H1 (cell line): ENCODE results near the gene KIR2DL4. TPM values are rescaled to one million over a fixed set of nuclear protein-coding genes. Genes with fewer than 3 reads are reported as not detected.

Experiments used
- CTCF ChIA-PET: fragments of 300-600 bp; sonication (Branson Sonifier 250); formaldehyde crosslinking; loops from one replicate; lab custom pipeline; 2021; ENCODE audit not compliant: partially characterized antibody; lab: Charles Lee
- POLR2A ChIA-PET: fragments of 300-600 bp; sonication (Branson Sonifier 250); formaldehyde crosslinking; loops from one replicate; lab custom pipeline; 2021; ENCODE audit warnings: inconsistent platforms; ENCODE audit not compliant: partially characterized antibody; lab: Charles Lee
- DNase-seq, 2 experiments: peaks; one replicate each; pipeline versions ENCODE4 v3.0.0 to v3.0.0-alpha.2; 2010 to 2022; ENCODE audit warnings: low spot score in 2 of 2, low read depth in 1 of 2, mixed read lengths in 1 of 2
- FAIRE-seq: peaks from 2 replicates; lab custom pipeline; 2011; peaks lifted over from hg19 to GRCh38; lab: Jason Lieb, UNC
- H2AFZ ChIP-seq: 2 replicates; pipeline ENCODE4 v1.8.1; 2012; ENCODE audit warnings: low read length, inconsistent platforms
- H2AK5ac ChIP-seq: 2 replicates; pipeline ENCODE4 v1.6.1; 2013; ENCODE audit warnings: low read depth, low read length
- H2BK120ac ChIP-seq: replicated peaks from 2 replicates; pipeline ENCODE3; 2013; ENCODE audit warnings: low read depth, low read length, inconsistent platforms
- H2BK12ac ChIP-seq: 2 replicates; pipeline ENCODE4 v1.6.1; 2013; ENCODE audit warnings: low read depth, low read length
- H2BK15ac ChIP-seq: 2 replicates; pipeline ENCODE4 v1.6.1; 2013; ENCODE audit warnings: low read length
- H2BK20ac ChIP-seq: 2 replicates; pipeline ENCODE4 v1.6.1; 2013; ENCODE audit warnings: low read length
- H2BK5ac ChIP-seq: 2 replicates; pipeline ENCODE4 v1.6.1; 2013; ENCODE audit warnings: low read depth, low read length
- H3K14ac ChIP-seq: 2 replicates; pipeline ENCODE4 v1.6.1; 2013; ENCODE audit warnings: inconsistent platforms; ENCODE audit not compliant: insufficient read length
- H3K18ac ChIP-seq: 2 replicates; pipeline ENCODE4 v1.6.1; 2013; ENCODE audit warnings: low read length; ENCODE audit errors: extremely low read depth
- H3K23ac ChIP-seq: 2 replicates; pipeline ENCODE4 v1.6.1; 2013; ENCODE audit warnings: inconsistent platforms; ENCODE audit not compliant: insufficient read length
- H3K23me2 ChIP-seq: 2 replicates; pipeline ENCODE4 v1.6.1; 2013; ENCODE audit warnings: low read depth, low read length
- H3K27ac ChIP-seq: 2 replicates; pipeline ENCODE4 v1.6.1; 2011; ENCODE audit warnings: low read depth, low read length, inconsistent platforms
- H3K27me3 ChIP-seq, 4 experiments: replicated peaks in 1 of 4; 1 replicate in 1 of 4; 2 replicates in 3 of 4; pipeline versions ENCODE4 v1.6.1 to v1.8.1; 2011 to 2013; ENCODE audit warnings: low read length in 3 of 4, mild to moderate bottlenecking in 3 of 4, inconsistent platforms in 2 of 4, mixed read lengths in 2 of 4, moderate library complexity in 1 of 4; ENCODE audit not compliant: control insufficient read depth in 3 of 4, insufficient read depth in 3 of 4; ENCODE audit errors: extremely low read depth in 1 of 4
- H3K36me3 ChIP-seq, 4 experiments: 2 replicates each; pipeline versions ENCODE4 v1.6.1 to v1.8.1; 2011 to 2013; ENCODE audit warnings: mild to moderate bottlenecking in 4 of 4, low read length in 3 of 4, moderate library complexity in 2 of 4, control low read depth in 1 of 4, inconsistent platforms in 1 of 4; ENCODE audit not compliant: insufficient read depth in 4 of 4, control insufficient read depth in 2 of 4
- H3K4ac ChIP-seq: replicated peaks from 2 replicates; pipeline ENCODE3; 2013; ENCODE audit warnings: low read length, low read depth, mixed read lengths, inconsistent platforms; ENCODE audit not compliant: insufficient read length
- H3K4me1 ChIP-seq, 4 experiments: replicated peaks in 1 of 4; 1 replicate in 1 of 4; 2 replicates in 3 of 4; pipeline versions ENCODE4 v1.6.1 to v1.8.1; 2011 to 2013; ENCODE audit warnings: low read length in 3 of 4, inconsistent platforms in 2 of 4, mixed read lengths in 1 of 4; ENCODE audit not compliant: insufficient read depth in 4 of 4, control insufficient read depth in 3 of 4
- H3K4me2 ChIP-seq, 2 experiments: 2 replicates each; pipeline versions ENCODE4 v1.6.1 to v1.8.1; 2011 to 2013; ENCODE audit warnings: low read depth in 2 of 2, low read length in 2 of 2, control low read depth in 1 of 2, inconsistent platforms in 1 of 2, mild to moderate bottlenecking in 1 of 2; ENCODE audit not compliant: insufficient read depth in 1 of 2
- H3K4me3 ChIP-seq, 4 experiments: fragments of 200-600, 300-600 bp in 1 of 4; sonication (generic), shearing (Covaris generic), sonication (Bioruptor Twin) in 1 of 4; 2 replicates each; pipeline versions ENCODE4 v1.5.1 to v1.8.1; 2011 to 2016; ENCODE audit warnings: low read length in 4 of 4, low read depth in 3 of 4, control low read depth in 2 of 4, inconsistent platforms in 2 of 4, mild to moderate bottlenecking in 2 of 4, mixed read lengths in 1 of 4, moderate library complexity in 1 of 4; ENCODE audit not compliant: insufficient read depth in 2 of 4; ENCODE audit errors: extremely low read depth in 1 of 4
- H3K56ac ChIP-seq: replicated peaks from 2 replicates; pipeline ENCODE3; 2013; ENCODE audit warnings: low read depth, mild to moderate bottlenecking, mixed read lengths, low read length, inconsistent platforms; ENCODE audit not compliant: insufficient read length
- H3K79me1 ChIP-seq: 2 replicates; pipeline ENCODE4 v1.6.1; 2013; ENCODE audit warnings: low read depth, low read length, control low read depth
- H3K79me2 ChIP-seq, 2 experiments: 2 replicates each; pipeline versions ENCODE4 v1.6.1 to v1.8.1; 2012 to 2013; ENCODE audit warnings: low read length in 2 of 2, mild to moderate bottlenecking in 2 of 2, inconsistent platforms in 1 of 2; ENCODE audit not compliant: insufficient read depth in 2 of 2, control insufficient read depth in 1 of 2
- H3K9ac ChIP-seq, 4 experiments: replicated peaks in 1 of 4; 1 replicate in 1 of 4; 2 replicates in 3 of 4; pipeline versions ENCODE4 v1.6.1 to v1.8.1; 2011 to 2013; ENCODE audit warnings: low read depth in 3 of 4, low read length in 3 of 4, control low read depth in 2 of 4, mild to moderate bottlenecking in 2 of 4, moderate library complexity in 2 of 4, inconsistent platforms in 1 of 4; ENCODE audit errors: extremely low read depth in 1 of 4
- H3K9me3 ChIP-seq, 2 experiments: 2 replicates each; pipeline versions ENCODE4 v1.6.1 to v1.8.1; 2012 to 2013; ENCODE audit warnings: mild to moderate bottlenecking in 2 of 2, moderate library complexity in 2 of 2, control low read depth in 1 of 2, inconsistent platforms in 1 of 2, low read depth in 1 of 2, low read length in 1 of 2, mixed read lengths in 1 of 2; ENCODE audit not compliant: insufficient read depth in 2 of 2
- H4K20me1 ChIP-seq, 2 experiments: replicated peaks in 1 of 2; 2 replicates each; pipeline versions ENCODE3 to v1.8.1; 2011 to 2013; ENCODE audit warnings: inconsistent platforms in 2 of 2, low read length in 2 of 2, mild to moderate bottlenecking in 1 of 2; ENCODE audit not compliant: insufficient read depth in 2 of 2, control insufficient read depth in 1 of 2
- H4K5ac ChIP-seq: 2 replicates; pipeline ENCODE4 v1.6.1; 2013; ENCODE audit warnings: low read length, low read depth, mixed read lengths, inconsistent platforms; ENCODE audit not compliant: insufficient read length
- H4K8ac ChIP-seq: 2 replicates; pipeline ENCODE4 v1.8.0; 2013; ENCODE audit warnings: mild to moderate bottlenecking, moderate library complexity, low read length, inconsistent platforms; ENCODE audit not compliant: insufficient read depth; ENCODE audit errors: extremely low read depth
- H4K91ac ChIP-seq: replicated peaks from 2 replicates; pipeline ENCODE3; 2013; ENCODE audit warnings: low read length, mixed read lengths, inconsistent platforms; ENCODE audit not compliant: insufficient read length
- CBX5 ChIP-seq: fragments of 300-800, 300-1000 bp; sonication (generic); IDR thresholded peaks from 2 replicates; pipeline ENCODE4 v1.7.1; 2016; ENCODE audit warnings: antibody characterized with exemption, low read length, low read depth
- CREB1 ChIP-seq: IDR thresholded peaks from 2 replicates; pipeline ENCODE4 v1.6.1; 2012; ENCODE audit warnings: inconsistent platforms
- CTBP2 ChIP-seq: IDR thresholded peaks from 2 replicates; pipeline ENCODE4 v1.7.0; 2011; ENCODE audit warnings: borderline replicate concordance, mild to moderate bottlenecking, moderate library complexity, mixed read lengths, low read length; ENCODE audit not compliant: insufficient read depth, insufficient read length
- EP300 ChIP-seq, 2 experiments: IDR thresholded peaks; 1 replicate in 1 of 2; 2 replicates in 1 of 2; pipeline ENCODE4 v1.6.1; 2011 to 2012; ENCODE audit warnings: low read depth in 2 of 2, low read length in 2 of 2, mild to moderate bottlenecking in 2 of 2, borderline replicate concordance in 1 of 2, inconsistent platforms in 1 of 2, moderate library complexity in 1 of 2
- FOSL1 ChIP-seq: IDR thresholded peaks from 2 replicates; pipeline ENCODE4 v1.6.1; 2011; ENCODE audit warnings: mild to moderate bottlenecking, low read depth, low read length, moderate library complexity; ENCODE audit not compliant: insufficient read depth
- KDM1A ChIP-seq: fragments of 200-600, 300-600 bp; sonication (generic); IDR thresholded peaks from 2 replicates; pipeline ENCODE4 v1.7.1; 2016; ENCODE audit warnings: mild to moderate bottlenecking, low read length, borderline replicate concordance
- PHF8 ChIP-seq: fragments of 200-600 bp; sonication (generic); conservative IDR thresholded peaks from 2 replicates; pipeline ENCODE4 v1.7.1; 2012; ENCODE audit warnings: low read depth, mild to moderate bottlenecking, inconsistent platforms, low read length, moderate library complexity
- POLR2AphosphoS5 ChIP-seq: IDR thresholded peaks from 2 replicates; pipeline ENCODE4 v1.6.1; 2011; ENCODE audit warnings: low read depth, low read length
- WGBS, 2 experiments: shearing (Covaris generic) in 1 of 2; methylation state at CpG; one replicate each; pipeline versions ENCODE4 v1.1.6 to v1.1.7; 2013 to 2015; ENCODE audit warnings: low lambda C conversion rate in 2 of 2, mixed read lengths in 2 of 2, inconsistent platforms in 1 of 2, low coverage in 1 of 2, missing lambda C conversion rate in 1 of 2; ENCODE audit not compliant: insufficient replicate concordance in 2 of 2, insufficient coverage in 1 of 2, insufficient read length in 1 of 2; ENCODE audit errors: extremely low coverage in 1 of 2, missing lambda C conversion rate in 1 of 2; 5-methylcytosine and 5-hydroxymethylcytosine counted together
- polyA plus RNA-seq, 7 experiments: library from polyadenylated mRNA; depleted of rRNA in 3 of 7; stranded (reverse) in 5 of 7; unstranded in 2 of 7; fragments of >200 nt in 5 of 7; fragments of 200-250 nt in 2 of 7; gene quantifications; 1 replicate in 5 of 7; 2 replicates in 1 of 7; 4 replicates in 1 of 7; pipeline versions ENCODE4 v1.2.1 to v1.2.3, GENCODE V29; 2011 to 2013; ENCODE audit warnings: missing spikeins in 2 of 7, mixed read lengths in 2 of 7
- total RNA-seq: library from RNA; stranded (reverse); fragmentation: NEBNext Ultra II Directional; extraction: Animal tissue kit (Norgen Biotek cat#: 25700); gene quantifications from 2 replicates; pipeline ENCODE4 v1.2.1, GENCODE V29; 2021
- TF ChIP-seq, protein P1 (sequence below): IDR thresholded peaks from 2 replicates; pipeline ENCODE4 v1.6.1; 2012; ENCODE audit warnings: low read length, inconsistent platforms
- TF ChIP-seq, protein P2 (sequence below): IDR thresholded peaks from 2 replicates; pipeline ENCODE4 v1.6.1; 2012; ENCODE audit warnings: inconsistent platforms

Gene KIR2DL4
- total and polyA plus RNA-seq, 2 of the 8 experiments (the other 6 are each of a cell fraction or from before 2014, with no cell fraction given), result not detected

DNA sequence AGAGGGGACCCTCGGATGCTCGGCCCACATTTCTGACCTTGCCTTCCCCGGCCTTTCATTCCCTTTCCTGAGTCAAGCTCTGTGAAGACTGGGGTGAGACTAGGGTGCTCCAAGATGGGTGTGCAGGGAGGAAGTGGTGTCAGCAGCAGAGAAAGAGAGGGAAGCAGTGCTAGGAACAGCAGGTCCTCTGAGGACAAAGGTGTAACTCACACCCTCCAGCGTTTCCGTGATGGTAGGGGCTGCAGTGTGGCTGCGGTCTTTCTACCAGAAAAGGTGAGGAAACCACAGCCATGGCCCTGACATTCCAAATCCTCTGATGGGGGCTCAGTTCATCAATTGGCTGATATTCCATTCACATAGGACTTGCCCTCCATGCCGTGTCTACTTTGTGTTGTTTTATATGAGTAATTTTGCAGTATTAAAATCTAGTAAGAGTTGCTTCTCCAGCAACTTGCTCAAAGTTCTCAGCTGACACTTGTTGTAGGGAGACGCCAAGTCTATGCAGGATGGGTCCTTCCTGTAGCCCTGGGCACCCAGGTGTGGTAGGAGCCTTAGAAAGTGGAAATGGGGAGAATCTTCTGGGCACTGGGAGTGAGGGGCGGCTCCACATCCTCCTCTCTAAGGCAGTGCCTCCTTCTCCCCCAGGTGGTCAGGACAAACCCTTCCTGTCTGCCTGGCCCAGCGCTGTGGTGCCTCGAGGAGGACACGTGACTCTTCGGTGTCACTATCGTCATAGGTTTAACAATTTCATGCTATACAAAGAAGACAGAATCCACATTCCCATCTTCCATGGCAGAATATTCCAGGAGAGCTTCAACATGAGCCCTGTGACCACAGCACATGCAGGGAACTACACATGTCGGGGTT lies 14.5 kb downstream of the KIR2DL4 start:
- no peak overlapping the region for H2AFZ ChIP-seq
- no peaks in the 10 kb centered on the region for H3K4me1 ChIP-seq
- H3K27ac ChIP-seq, result no peak overlapping the region
- H3K14ac ChIP-seq, result no peak overlapping the region
- H3K36me3 ChIP-seq, result no peaks in the 10 kb centered on the region
- H4K91ac ChIP-seq, result no peak overlapping the region
- H2BK120ac ChIP-seq, result no peak overlapping the region
- POLR2A ChIA-PET, result no interaction called here
- H3K56ac ChIP-seq, result no peak overlapping the region
- CTCF ChIA-PET, result no interaction called here
- H3K79me1 ChIP-seq, result no peaks in the 10 kb centered on the region
- no peak overlapping the region for H2AK5ac ChIP-seq
- FAIRE-seq (no peak), DNase-seq (no peak)
- no peaks in the 10 kb centered on the region for H3K79me2 ChIP-seq
- H3K9ac ChIP-seq, result no peak overlapping the region
- no peak overlapping the region for H2BK12ac ChIP-seq
- H2BK5ac ChIP-seq, result no peak overlapping the region
- H3K4me2 ChIP-seq, result no peak overlapping the region
- H3K27me3 ChIP-seq, result no peaks in the 10 kb centered on the region
- H3K23me2 ChIP-seq, result no peaks in the 10 kb centered on the region
- H4K20me1 ChIP-seq, result no peaks in the 10 kb centered on the region
- H3K9me3 ChIP-seq, result peaks cover 68 to 76% of the 10 kb centered on the region in 2 experiments
- H2BK20ac ChIP-seq, result no peak overlapping the region
- no peak overlapping the region for H4K8ac ChIP-seq
- H3K23ac ChIP-seq, result no peak overlapping the region
- 78% methylated on average over 14 of the region's 15 CpGs; no CpG with 5 or more reads in 1 of the 2 experiments for WGBS, 2 experiments
- no peak overlapping the region for H2BK15ac ChIP-seq
- H3K4ac ChIP-seq, result no peak overlapping the region
- no peak overlapping the region for H4K5ac ChIP-seq
- no peak overlapping the region for H3K18ac ChIP-seq
- H3K4me3 ChIP-seq, result no peak overlapping the region
- TF ChIP-seq CBX5, result no peak
- TF ChIP-seq CTBP2, result no peak
- no peak for TF ChIP-seq PHF8
- no peak for TF ChIP-seq KDM1A
- no peak for TF ChIP-seq FOSL1
- TF ChIP-seq POLR2AphosphoS5, result no peak
- TF ChIP-seq, protein P1, sequence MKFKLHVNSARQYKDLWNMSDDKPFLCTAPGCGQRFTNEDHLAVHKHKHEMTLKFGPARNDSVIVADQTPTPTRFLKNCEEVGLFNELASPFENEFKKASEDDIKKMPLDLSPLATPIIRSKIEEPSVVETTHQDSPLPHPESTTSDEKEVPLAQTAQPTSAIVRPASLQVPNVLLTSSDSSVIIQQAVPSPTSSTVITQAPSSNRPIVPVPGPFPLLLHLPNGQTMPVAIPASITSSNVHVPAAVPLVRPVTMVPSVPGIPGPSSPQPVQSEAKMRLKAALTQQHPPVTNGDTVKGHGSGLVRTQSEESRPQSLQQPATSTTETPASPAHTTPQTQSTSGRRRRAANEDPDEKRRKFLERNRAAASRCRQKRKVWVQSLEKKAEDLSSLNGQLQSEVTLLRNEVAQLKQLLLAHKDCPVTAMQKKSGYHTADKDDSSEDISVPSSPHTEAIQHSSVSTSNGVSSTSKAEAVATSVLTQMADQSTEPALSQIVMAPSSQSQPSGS, result no peak
- no peak for TF ChIP-seq EP300 (IDR thresholded peaks at IDR 0.05; ENCODE audit: borderline replicate concordance in 1 of 2, low read depth in 2 of 2, low read length in 2 of 2)
- no peak for TF ChIP-seq CREB1
- TF ChIP-seq, protein P2, sequence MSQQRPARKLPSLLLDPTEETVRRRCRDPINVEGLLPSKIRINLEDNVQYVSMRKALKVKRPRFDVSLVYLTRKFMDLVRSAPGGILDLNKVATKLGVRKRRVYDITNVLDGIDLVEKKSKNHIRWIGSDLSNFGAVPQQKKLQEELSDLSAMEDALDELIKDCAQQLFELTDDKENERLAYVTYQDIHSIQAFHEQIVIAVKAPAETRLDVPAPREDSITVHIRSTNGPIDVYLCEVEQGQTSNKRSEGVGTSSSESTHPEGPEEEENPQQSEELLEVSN, result no peak
